Measurements from ENCODE around the gene PLEKHG4.

PLEKHG4 gene

GRCh38 chr16:67282447-67282805 is 3.1 kb downstream of the PLEKHG4 start:
- Histone ChIP-seq H3K79me1 (replicated peaks; ENCODE audit: low read length, poor library complexity, severe bottlenecking) (no peaks in the 10 kb centered on the region), H2AFZ (ENCODE audit: low read depth, low read length) (no peak overlapping the region), H3K14ac (ENCODE audit: low read length in 2 of 2) (no peak overlapping the region), H2BK120ac (ENCODE audit: low read depth, low read length) (no peak overlapping the region), H3K36me3 (ENCODE audit: control insufficient read depth in 1 of 2, insufficient read depth in 2 of 2, low read depth in 1 of 2, low read length in 2 of 2) (peaks cover 27 to 78% of the 10 kb centered on the region in 2 experiments), H3K4ac (ENCODE audit: low read depth in 1 of 2, low read length in 2 of 2) (no peak overlapping the region), H4K8ac (ENCODE audit: low read length) (no peak overlapping the region), H3K18ac (ENCODE audit: low read depth in 1 of 2, low read length in 2 of 2) (no peak overlapping the region), H3K9ac (ENCODE audit: low read length) (no peak overlapping the region), H3K27me3 (ENCODE audit: control insufficient read depth in 1 of 2, insufficient read depth in 1 of 2, low read length in 2 of 2) (no peaks in the 10 kb centered on the region), H2BK15ac (ENCODE audit: low read depth, poor library complexity, severe bottlenecking) (no peak overlapping the region), H3K27ac (ENCODE audit: low read length, poor library complexity, severe bottlenecking) (no peak overlapping the region), H4K91ac (ENCODE audit: low read length) (no peak overlapping the region), H2AK5ac (ENCODE audit: low read length, severe bottlenecking) (no peak overlapping the region), H2BK12ac (ENCODE audit: low read length in 2 of 2) (no peak overlapping the region), H2BK5ac (ENCODE audit: low read depth, low read length, poor library complexity, severe bottlenecking) (no peak overlapping the region), H3K4me2 (ENCODE audit: low read length, poor library complexity, severe bottlenecking) (no peak overlapping the region), H3K23ac (ENCODE audit: low read length in 2 of 2) (no peak overlapping the region), H3K4me1 (ENCODE audit: control insufficient read depth, insufficient read depth, low read depth, low read length) (peaks cover 45% of the 10 kb centered on the region), H3K9me3 (ENCODE audit: control insufficient read depth, low read length) (no peaks in the 10 kb centered on the region), H3K4me3 (ENCODE audit: insufficient read depth in 1 of 2, low read depth in 1 of 2, low read length in 2 of 2) (no peak overlapping the region)
- no peak for DNase-seq
- WGBS = 98% methylated on average over 10 of the region's 10 CpGs

- 89% methylated on average over 7 of the region's 7 CpGs for WGBS
- no peak overlapping the region for H2BK12ac ChIP-seq (ENCODE audit: low read length in 2 of 2)
Measured at GRCh38 chr16:67283039-67283825, 3.9 kb downstream of the PLEKHG4 start.

GRCh38 chr16:67283826-67284555 is 4.7 kb downstream of the PLEKHG4 start:
- H4K8ac ChIP-seq (ENCODE audit: low read length) = no peak overlapping the region
- no peak overlapping the region for H2AFZ ChIP-seq (ENCODE audit: low read depth, low read length)
- H4K91ac ChIP-seq (ENCODE audit: low read length) = no peak overlapping the region
- H3K14ac ChIP-seq (ENCODE audit: low read length in 2 of 2) = no peak overlapping the region
- H3K36me3 ChIP-seq (ENCODE audit: control insufficient read depth in 1 of 2, insufficient read depth in 2 of 2, low read depth in 1 of 2, low read length in 2 of 2) = peaks cover 31 to 93% of the 10 kb centered on the region in 2 experiments
- H2BK5ac ChIP-seq (ENCODE audit: low read depth, low read length, poor library complexity, severe bottlenecking) = no peak overlapping the region
- no peak for DNase-seq
- H2BK120ac ChIP-seq (ENCODE audit: low read depth, low read length) = no peak overlapping the region
- H3K27me3 ChIP-seq (ENCODE audit: control insufficient read depth in 1 of 2, insufficient read depth in 1 of 2, low read length in 2 of 2) = no peaks in the 10 kb centered on the region
- no peak overlapping the region for H2BK12ac ChIP-seq (ENCODE audit: low read length in 2 of 2)
- H3K27ac ChIP-seq (ENCODE audit: low read length, poor library complexity, severe bottlenecking) = no peak overlapping the region
- H3K4me3 ChIP-seq (ENCODE audit: insufficient read depth in 1 of 2, low read depth in 1 of 2, low read length in 2 of 2) = no peak overlapping the region
- H2BK15ac ChIP-seq (ENCODE audit: low read depth, poor library complexity, severe bottlenecking) = no peak overlapping the region
- H3K4me2 ChIP-seq (ENCODE audit: low read length, poor library complexity, severe bottlenecking) = no peak overlapping the region
- H3K4ac ChIP-seq (ENCODE audit: low read depth in 1 of 2, low read length in 2 of 2) = no peak overlapping the region
- H3K23ac ChIP-seq (ENCODE audit: low read length in 2 of 2) = no peak overlapping the region
- WGBS = 95% methylated on average over 21 of the region's 21 CpGs
- H3K9me3 ChIP-seq (ENCODE audit: control insufficient read depth, low read length) = no peaks in the 10 kb centered on the region
- peak overlapping the region in 1 of 2 experiments; percentile 11 for H3K18ac ChIP-seq (ENCODE audit: low read depth in 1 of 2, low read length in 2 of 2)
- peaks cover 29% of the 10 kb centered on the region for H3K4me1 ChIP-seq (ENCODE audit: control insufficient read depth, insufficient read depth, low read depth, low read length)
- no peaks in the 10 kb centered on the region for H3K79me1 ChIP-seq (replicated peaks; ENCODE audit: low read length, poor library complexity, severe bottlenecking)
- no peak overlapping the region for H2AK5ac ChIP-seq (ENCODE audit: low read length, severe bottlenecking)
- no peak overlapping the region for H3K9ac ChIP-seq (ENCODE audit: low read length)

More at GRCh38 chr16:67283039-67283825, 3.9 kb downstream of the PLEKHG4 start:
- Histone ChIP-seq H3K4me3 (ENCODE audit: insufficient read depth in 1 of 2, low read depth in 1 of 2, low read length in 2 of 2) (no peak overlapping the region), H2BK120ac (ENCODE audit: low read depth, low read length) (no peak overlapping the region), H4K91ac (ENCODE audit: low read length) (no peak overlapping the region), H3K9me3 (ENCODE audit: control insufficient read depth, low read length) (no peaks in the 10 kb centered on the region), H4K8ac (ENCODE audit: low read length) (no peak overlapping the region), H3K18ac (ENCODE audit: low read depth in 1 of 2, low read length in 2 of 2) (no peak overlapping the region), H3K27ac (ENCODE audit: low read length, poor library complexity, severe bottlenecking) (no peak overlapping the region), H2BK15ac (ENCODE audit: low read depth, poor library complexity, severe bottlenecking) (no peak overlapping the region), H2BK5ac (ENCODE audit: low read depth, low read length, poor library complexity, severe bottlenecking) (no peak overlapping the region), H3K23ac (ENCODE audit: low read length in 2 of 2) (no peak overlapping the region), H3K36me3 (ENCODE audit: control insufficient read depth in 1 of 2, insufficient read depth in 2 of 2, low read depth in 1 of 2, low read length in 2 of 2) (peaks cover 28 to 86% of the 10 kb centered on the region in 2 experiments), H3K14ac (ENCODE audit: low read length in 2 of 2) (no peak overlapping the region), H3K4ac (ENCODE audit: low read depth in 1 of 2, low read length in 2 of 2) (no peak overlapping the region), H3K79me1 (replicated peaks; ENCODE audit: low read length, poor library complexity, severe bottlenecking) (no peaks in the 10 kb centered on the region), H3K9ac (ENCODE audit: low read length) (no peak overlapping the region), H3K4me2 (ENCODE audit: low read length, poor library complexity, severe bottlenecking) (no peak overlapping the region), H2AFZ (ENCODE audit: low read depth, low read length) (no peak overlapping the region), H3K4me1 (ENCODE audit: control insufficient read depth, insufficient read depth, low read depth, low read length) (peaks cover 37% of the 10 kb centered on the region), H3K27me3 (ENCODE audit: control insufficient read depth in 1 of 2, insufficient read depth in 1 of 2, low read length in 2 of 2) (no peaks in the 10 kb centered on the region), H2AK5ac (ENCODE audit: low read length, severe bottlenecking) (no peak overlapping the region)
- DNase-seq = peak; percentile 48

Data from mesenchymal stem cell (in vitro differentiated cells and primary cell).